A549 (cell line): ENCODE measurements around the gene SCNN1A.

Experiments
- EP300 ChIP-seq, 2 experiments: fragments of >200 bp; sonication (Bioruptor Twin); formaldehyde crosslinking; IDR thresholded peaks; 2 replicates in 1 of 2; 3 replicates in 1 of 2; pipeline ENCODE4 v1.6.1; 2016 to 2017
- NR3C1 ChIP-seq: fragments of >200 bp; sonication (Bioruptor Twin); formaldehyde crosslinking; IDR thresholded peaks from 3 replicates; pipeline ENCODE4 v1.6.1; 2017
- POLR2A ChIP-seq: IDR thresholded peaks from 2 replicates; pipeline ENCODE4 v1.6.1; 2012; ENCODE audit warnings: mild to moderate bottlenecking, low read length
- RAD21 ChIP-seq, 2 experiments: fragments of >200 bp in 1 of 2; sonication (Bioruptor Twin) in 1 of 2; formaldehyde crosslinking in 1 of 2; IDR thresholded peaks in 1 of 2; conservative IDR thresholded peaks in 1 of 2; 2 replicates in 1 of 2; 3 replicates in 1 of 2; pipeline ENCODE4 v1.6.1; 2012 to 2018; ENCODE audit warnings: inconsistent platforms in 1 of 2
- RARB ChIP-seq: fragments of 250-450 bp; sonication (Bioruptor Pico); IDR thresholded peaks from 2 replicates; pipeline ENCODE4 v1.8.0; 2021; ENCODE audit warnings: mild to moderate bottlenecking, moderate library complexity
- TF ChIP-seq, protein P1 (sequence below): fragments of >200 bp; sonication (Bioruptor Twin); formaldehyde crosslinking; IDR thresholded peaks from 3 replicates; pipeline ENCODE4 v1.5.1; 2016
- TF ChIP-seq, protein P2 (sequence below): fragments of 250-450 bp; sonication (Bioruptor Pico); IDR thresholded peaks from 2 replicates; pipeline ENCODE4 v1.5.0; 2021; ENCODE audit warnings: mild to moderate bottlenecking, moderate library complexity, borderline replicate concordance

DNA sequence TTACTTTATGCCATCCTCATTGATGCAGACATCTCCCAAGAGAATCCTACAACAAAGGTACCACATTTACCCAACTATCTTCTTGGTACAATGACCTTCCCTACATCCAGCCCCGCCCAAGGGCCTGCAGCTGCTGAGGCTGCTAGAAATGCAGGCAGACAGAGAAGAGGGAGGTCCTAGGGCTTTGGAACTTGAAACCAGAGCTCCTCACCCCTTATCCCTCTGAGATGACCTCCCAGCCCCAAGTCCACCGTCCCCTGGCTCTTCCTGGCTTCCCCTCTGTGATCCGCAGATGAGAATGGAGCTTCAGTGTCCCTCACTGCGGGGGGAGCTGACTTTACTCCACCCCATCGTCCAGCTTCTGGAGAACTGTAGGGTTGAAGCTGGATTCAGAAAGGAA is 31.8 kb downstream of the SCNN1A start:
- TF ChIP-seq, protein P1, sequence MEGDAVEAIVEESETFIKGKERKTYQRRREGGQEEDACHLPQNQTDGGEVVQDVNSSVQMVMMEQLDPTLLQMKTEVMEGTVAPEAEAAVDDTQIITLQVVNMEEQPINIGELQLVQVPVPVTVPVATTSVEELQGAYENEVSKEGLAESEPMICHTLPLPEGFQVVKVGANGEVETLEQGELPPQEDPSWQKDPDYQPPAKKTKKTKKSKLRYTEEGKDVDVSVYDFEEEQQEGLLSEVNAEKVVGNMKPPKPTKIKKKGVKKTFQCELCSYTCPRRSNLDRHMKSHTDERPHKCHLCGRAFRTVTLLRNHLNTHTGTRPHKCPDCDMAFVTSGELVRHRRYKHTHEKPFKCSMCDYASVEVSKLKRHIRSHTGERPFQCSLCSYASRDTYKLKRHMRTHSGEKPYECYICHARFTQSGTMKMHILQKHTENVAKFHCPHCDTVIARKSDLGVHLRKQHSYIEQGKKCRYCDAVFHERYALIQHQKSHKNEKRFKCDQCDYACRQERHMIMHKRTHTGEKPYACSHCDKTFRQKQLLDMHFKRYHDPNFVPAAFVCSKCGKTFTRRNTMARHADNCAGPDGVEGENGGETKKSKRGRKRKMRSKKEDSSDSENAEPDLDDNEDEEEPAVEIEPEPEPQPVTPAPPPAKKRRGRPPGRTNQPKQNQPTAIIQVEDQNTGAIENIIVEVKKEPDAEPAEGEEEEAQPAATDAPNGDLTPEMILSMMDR: no peak
- TF ChIP-seq, protein P2, sequence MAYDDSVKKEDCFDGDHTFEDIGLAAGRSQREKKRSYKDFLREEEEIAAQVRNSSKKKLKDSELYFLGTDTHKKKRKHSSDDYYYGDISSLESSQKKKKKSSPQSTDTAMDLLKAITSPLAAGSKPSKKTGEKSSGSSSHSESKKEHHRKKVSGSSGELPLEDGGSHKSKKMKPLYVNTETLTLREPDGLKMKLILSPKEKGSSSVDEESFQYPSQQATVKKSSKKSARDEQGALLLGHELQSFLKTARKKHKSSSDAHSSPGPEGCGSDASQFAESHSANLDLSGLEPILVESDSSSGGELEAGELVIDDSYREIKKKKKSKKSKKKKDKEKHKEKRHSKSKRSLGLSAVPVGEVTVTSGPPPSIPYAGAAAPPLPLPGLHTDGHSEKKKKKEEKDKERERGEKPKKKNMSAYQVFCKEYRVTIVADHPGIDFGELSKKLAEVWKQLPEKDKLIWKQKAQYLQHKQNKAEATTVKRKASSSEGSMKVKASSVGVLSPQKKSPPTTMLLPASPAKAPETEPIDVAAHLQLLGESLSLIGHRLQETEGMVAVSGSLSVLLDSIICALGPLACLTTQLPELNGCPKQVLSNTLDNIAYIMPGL (CRISPR knock-in tag): no peak
- TF ChIP-seq EP300 (IDR thresholded peaks at IDR 0.05): no peak
- no peak for TF ChIP-seq RARB (CRISPR knock-in tag)
- TF ChIP-seq NR3C1: no peak
- TF ChIP-seq RAD21 (conservative IDR thresholded peaks at IDR 0.05 in 1 of 2, IDR thresholded peaks at IDR 0.05 in 1 of 2): no peak
- TF ChIP-seq POLR2A: no peak
